ENCODE data around the gene GRIN2C.

The GRIN2C gene

GRCh38 chr17:74796211-74796610 is 63.5 kb downstream of the GRIN2C start:
- no peak for DNase-seq

DNA sequence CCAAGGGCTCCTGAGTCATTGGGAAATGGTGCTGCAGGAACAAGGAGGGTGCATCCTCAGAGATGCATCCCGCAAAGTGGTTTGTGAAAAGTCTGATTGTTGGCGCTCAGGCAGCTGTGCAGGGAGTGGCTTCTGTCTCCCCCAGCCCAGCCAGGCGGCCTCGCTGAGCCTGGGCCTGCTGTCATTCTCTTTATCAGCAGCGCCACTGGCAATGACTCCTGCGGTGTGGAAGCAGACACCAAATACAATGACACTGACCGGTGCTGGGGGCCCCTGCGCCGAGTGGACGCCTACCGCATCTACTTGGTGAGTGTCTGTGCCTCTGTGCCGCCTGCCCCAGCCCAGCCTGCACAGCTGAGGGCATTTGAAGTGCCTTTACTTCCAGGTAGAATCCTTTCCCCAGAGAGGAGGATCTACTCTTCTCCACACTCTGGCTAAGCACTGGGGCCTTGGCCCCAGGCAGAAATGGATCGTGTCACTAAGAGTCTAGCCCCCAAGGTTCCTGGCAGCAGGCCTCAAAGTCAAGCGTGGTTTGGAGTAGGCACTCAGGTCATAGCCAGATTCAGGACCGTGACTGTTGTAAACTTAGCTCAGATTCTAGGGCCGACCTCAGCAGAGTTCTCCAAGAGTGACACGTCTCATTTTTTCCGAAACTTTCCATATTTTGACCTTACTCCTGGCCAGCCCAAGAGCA is 64.2 kb downstream of the GRIN2C start:
- peak; percentile 55 for DNase-seq

DNA sequence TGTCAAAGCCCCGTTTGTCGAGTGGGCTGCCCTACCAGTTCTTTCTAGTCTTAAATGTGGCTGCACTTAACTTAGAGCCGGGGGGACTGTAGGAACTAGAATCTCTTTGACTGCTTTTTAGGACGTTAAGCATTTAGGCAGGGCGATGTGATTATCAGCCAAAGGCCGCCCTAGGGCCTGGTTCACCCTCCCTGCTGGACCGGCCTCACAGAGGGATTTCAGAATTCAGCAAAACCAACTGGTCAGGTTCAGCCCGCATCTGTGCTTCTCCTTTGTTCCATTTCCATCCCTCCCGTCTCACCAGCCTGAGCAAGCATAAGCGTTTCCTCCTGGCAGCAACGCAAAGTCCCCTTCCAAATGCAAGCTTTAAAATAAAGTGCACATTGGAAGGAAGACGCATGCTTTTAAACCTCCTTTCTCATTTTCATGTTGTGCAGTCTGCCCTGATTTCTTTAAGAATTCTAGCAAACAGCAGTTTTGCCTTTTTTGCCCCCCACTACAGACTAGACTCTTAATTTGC is 67.0 kb downstream of the GRIN2C start:
- DNase-seq = no peak
